Measurements from ENCODE around the gene NAPSA.

- TF ChIP-seq CTCF (IDR thresholded peaks at IDR 0.05) (no peak), POLR2AphosphoS5 (IDR thresholded peaks at IDR 0.05) (no peak), POLR2A (IDR thresholded peaks at IDR 0.05) (no peak)
Measured at GRCh38 chr19:50377517-50377916, 12.1 kb upstream of the NAPSA start.

All from transverse colon (tissue), 4 donors.